ENCODE data around the gene SYCE3.
"Not testable (repeated sequence)": the region's sequence is repeated elsewhere in the genome, so short reads cannot be mapped to it uniquely, and the experiment has no call there.

Gene SYCE3

DNA sequence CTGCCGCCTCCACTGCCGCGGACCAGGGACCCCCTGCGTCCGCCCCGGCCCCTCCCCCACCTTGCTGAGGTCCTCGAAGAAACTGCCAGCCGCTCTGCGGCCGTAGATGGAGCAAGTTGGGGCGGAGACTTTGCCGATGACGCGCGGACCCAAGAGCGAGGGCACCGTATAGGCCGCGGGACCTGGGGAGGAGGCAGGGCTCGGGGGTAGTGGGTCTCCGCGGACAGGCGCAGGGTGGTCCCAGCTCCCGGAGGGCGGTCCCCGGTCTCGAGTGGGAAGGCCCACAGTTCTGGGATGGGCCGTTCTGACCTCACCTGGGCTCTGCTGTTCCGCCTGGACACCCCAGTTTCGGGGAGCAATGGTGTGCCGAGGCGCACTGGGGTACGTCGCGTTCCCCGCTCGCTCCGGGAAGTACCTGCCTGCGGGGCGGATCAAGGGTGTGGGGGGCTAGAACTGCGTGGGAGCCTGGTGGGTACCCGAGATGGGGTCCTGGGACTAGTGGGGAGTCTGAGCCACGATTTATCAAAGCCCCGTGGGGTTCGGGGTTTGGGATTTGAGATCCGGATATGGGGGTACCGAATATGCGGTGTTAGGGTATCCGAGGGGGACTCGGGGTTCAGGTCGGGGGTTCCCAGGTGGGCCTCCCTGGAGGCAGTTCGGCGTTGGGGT is 31.7 kb downstream of the SYCE3 start:
- peak; percentile 39 for DNase-seq (ENCODE audit: low spot score)

DNA sequence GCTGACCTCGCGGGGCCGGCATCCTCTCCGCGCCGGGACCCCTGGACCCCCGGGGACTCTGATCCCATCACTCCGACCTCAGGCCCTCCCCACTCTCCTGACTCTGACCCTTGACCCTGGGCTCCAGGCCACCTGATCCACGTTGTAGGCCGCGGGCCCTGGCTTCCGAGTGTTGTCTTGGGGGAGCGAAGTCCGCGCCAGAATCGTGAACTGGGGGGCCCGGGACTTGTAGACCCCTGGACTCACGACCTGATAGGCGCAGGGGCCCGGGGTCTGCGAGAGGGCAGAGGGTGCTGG is 32.2 kb downstream of the SYCE3 start:
- no peak for DNase-seq (ENCODE audit: low spot score)

DNA sequence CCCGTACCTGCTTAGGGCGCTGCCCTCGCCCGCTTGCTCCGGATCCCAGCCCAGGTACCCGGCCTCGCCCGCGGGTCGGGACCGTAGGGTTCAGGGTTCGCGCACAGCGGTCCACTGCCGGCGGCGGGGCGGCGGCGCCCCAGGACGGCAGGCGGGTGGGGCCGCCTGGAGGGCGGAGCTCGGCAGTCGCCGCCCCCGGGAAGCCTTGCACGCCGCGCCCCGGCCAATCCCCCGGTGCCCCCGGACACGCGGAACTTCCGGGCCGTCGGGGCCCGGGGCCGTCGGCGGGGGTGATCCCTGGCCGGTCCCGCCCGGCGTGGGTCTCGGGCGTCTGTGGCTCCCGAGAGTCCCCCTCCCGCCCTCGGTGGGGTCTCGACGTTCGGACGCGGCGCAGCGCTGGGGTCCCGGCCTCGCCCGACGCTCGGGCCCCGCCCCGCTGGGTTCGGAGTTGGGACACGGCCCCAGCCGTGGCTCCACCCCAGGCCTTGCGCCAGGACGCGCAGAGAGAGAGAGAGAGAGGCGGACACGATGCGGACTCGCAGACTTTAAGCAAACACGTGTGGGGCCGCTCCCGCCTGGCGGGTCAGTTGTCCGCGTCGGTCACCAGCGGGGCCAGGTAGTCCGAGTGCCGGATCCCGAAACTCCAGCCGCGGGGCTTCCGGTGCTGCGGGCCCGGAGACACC is 32.7 kb downstream of the SYCE3 start, which contains the start of gene TYMP:
Gene TYMP (minus strand): TSS at position 116 of the 683 bp plus-strand sequence. CDS start 303 bp downstream, outside the sequence.
- no peak for DNase-seq (ENCODE audit: low spot score)

DNA sequence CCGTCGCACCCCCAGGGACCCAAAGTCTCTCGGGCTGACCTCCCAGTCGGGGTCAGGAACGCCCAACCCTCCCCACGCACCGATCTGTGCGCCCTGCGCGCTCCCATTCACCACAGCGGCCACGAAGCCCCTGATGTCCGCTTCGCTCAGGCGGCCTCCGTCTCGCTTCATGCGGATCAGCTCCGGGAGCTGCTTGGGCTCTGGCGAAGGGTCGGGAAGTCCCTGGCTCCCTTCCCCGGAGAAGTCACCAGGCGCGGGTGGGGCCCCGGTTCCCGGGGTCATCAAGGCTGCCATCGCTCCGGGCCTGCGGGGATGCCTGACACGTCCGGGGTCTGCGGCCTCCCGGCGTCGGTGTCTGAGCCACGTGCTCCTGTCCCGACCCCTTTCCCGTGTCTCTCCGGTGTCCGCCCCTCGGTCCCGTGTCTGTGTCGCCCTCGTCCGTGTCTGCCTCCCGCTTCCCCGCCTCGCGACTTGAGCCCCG is 33.3 kb downstream of the SYCE3 start:
- DNase-seq (ENCODE audit: low spot score): no peak

DNA sequence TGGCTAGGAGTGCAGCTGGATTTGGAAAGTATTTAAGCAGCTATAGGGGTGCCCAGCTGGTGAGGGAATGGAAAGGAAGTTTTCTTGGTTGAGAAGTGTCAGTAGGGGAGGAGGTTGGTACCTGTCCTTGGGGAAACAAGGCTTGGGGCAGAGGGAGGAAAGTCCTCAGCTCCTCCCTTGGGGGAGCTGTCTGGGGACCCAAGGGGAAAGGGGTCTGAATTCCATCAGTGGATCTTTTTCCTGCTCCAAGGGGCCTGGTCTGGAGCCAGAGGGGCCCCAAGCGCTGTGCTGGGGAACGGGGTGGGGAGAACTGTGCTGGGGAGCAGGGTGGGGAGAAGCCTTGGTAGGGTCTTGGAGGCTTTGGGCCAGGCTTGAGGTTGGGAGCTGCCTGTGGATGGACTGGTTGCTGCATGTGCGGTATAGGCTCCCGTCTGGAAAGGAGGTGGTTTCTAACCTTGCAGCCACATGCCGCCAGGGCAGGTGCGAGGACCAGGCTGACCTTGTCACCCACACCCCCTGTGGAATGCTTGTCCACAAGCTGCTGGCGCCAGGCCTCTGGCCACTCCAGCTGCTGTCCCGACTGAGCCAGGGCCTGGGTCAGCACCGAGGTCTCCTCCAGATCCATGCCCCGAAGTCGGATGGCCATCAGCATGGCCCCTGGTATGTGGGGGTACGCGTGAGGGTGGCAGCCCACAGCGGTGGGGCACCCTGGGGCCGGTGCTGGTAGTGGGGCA is 33.9 kb downstream of the SYCE3 start:
- no peak for DNase-seq (ENCODE audit: low spot score)

DNA sequence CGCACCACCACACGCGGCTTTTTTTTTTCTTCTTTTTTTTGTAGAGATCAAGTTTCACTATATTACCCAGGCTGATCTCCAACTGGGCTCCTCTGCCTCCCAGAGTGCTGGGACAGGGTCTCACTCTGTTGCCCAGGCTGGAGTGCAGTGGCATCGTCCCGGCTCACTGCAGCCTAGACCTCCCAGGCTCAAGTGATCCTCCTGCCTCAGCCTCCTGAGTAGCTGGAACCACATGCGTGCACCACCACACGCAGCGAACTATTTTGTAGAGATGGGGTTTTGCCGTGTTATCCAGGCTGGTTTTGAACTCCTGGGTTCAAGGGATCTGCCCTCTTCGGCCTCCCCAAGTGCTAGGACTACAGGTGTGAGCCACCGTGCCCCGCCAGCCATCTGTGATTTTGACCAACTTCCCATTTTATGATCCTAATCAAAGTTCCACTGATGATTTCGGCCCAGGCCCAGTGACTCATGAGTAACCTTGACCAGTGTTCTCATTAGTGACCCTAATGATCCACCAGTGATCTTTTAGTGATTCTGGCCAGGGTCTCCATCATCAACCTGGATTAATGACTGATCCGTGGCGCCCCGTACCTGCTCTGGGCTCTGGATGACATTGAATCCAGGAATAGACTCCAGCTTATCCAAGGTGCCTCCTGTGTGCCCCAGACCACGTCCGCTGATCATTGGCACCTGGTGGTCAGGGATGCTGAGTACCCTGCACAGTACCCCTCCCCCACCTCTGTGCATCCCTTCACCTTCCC is 34.6 kb downstream of the SYCE3 start:
- DNase-seq (ENCODE audit: low spot score): no peak

DNA sequence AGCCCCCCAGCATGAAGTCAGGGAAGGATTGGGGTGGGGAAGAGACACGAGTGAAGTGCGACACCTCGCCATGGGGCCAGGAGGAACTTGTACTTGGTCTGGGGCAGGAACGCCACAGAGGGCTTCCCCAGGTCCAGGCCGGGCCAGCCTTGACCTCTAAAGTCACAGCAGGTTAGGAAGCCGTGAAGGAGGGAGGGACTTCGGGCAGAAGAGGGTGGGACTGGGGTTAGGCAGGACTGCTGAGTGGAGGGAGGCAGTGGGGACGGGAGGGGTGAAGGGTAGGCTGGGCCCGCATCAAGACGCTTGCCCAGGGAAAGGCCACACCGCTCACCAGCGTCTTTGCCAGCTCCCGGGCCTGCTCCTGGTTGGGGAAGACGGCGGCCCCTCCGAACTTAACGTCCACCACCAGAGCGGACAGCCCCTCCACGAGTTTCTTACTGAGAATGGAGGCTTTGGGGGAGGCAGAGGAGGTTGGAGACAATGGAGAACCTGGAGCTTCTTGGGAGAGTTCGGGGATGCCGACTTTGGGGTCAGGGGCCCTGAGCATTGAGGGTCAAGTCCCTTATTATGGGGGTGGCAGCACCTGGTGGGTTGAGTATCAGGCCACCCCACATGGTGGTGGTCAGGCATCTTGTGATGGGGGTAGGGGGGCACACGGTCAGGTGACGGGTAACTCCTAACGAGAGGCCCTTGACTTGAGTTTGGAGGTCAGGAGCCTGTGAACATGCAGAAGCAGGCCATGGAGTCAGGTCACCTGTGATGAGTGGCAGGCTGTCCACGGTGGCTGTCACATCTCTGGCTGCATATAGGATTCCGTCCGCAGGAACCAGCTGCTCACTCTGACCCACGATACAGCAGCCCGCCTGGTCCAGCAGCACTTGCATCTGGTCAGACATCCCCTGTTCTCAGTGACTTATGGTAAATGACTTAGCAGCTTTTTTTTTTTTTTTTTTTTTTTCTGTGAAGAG is 35.6 kb downstream of the SYCE3 start:
- DNase-seq (ENCODE audit: low spot score): peak; percentile 43

DNA sequence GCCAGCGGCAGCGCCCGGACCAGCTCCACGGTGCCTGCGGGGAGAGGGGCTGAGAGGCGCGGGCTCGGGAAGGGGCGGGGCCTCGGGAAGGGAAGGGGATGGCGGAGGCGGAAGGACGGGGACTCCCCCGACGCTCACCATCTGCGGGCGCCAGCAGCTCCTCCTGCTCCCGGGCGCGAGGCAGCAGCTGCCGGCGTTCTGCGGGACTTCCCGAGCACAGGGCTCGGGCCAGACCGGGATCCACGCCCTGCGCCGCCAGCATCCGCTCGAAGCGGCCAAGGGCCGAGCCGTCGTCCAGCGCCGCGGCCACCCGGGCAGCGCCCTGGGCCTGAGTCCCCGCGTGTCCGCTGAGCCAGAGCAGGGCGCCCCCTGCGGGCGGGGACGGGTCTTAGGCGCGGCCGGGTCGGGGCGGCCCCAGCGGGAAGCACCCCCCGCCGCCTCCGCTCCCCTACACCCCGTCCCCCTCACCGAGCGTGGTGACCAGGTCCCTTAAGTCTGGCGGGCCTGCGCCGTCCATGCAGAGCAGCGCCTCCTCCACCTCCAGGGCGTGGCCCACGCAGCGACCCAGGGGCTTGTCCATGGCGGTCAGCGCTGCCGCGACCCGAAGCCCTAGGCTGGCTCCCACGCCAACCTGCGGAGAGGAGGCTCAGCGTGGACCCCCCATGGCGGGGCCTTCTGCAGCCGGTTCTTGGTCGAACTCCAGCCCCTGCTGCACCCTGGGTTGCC is 36.4 kb downstream of the SYCE3 start:
- peak; percentile 51 for DNase-seq (ENCODE audit: low spot score)

DNA sequence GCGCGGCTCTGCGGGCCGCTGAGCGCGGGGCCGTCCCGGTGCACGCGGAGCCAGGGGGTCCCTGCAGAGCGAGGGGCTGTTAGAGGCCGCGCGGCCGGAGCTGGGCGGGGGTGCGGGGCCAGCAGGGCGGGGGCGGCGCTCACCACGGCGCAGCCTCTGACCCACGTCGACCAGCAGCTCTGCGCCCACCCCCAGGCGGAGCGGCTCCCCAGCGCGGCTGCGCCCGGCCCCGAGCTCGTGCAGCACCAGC is 36.9 kb downstream of the SYCE3 start:
- DNase-seq (ENCODE audit: low spot score): no peak

DNA sequence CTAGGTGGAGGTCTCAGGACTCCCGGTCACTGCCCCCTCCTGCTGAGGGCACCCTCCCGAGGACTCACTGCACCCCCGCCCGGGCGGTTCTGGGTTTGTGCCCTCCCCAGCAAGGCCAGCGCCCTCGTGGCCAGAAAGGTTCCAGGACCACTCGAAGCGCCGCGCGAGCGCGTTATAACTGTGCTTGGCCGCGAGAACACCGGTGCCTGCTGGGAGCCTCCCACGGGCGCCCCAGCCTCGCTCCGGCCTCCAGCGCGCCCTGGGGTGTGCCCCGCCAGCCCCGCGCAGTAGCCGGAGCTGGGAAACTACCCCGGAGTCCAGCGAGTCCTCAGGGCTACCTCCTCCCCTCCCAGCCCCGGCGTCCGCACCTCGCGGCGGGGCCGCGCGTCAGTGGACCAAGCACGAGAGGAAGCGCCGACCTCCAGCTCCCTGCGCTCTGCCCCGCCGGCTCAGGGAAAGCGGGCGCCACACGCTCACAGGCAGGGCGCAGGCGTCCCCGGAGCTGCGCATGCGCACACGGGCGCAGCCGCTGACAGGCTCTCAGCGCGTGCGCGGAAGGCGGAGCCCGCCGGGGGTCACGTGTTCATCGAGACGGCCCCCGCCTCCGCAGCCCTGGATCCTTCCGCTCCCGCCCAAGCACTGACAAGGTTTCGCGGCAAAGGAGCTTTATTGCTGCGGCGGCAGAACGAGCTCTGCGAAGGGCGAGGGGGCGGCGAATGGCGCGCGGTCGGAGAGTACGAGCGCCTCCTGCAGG is 37.4 kb downstream of the SYCE3 start, which contains the start of gene SCO2:
Gene SCO2 (minus strand): TSS at position 495 of the 754 bp plus-strand sequence. CDS start 1,187 bp downstream, outside the sequence.
- peak; percentile 93 for DNase-seq (ENCODE audit: low spot score)

DNA sequence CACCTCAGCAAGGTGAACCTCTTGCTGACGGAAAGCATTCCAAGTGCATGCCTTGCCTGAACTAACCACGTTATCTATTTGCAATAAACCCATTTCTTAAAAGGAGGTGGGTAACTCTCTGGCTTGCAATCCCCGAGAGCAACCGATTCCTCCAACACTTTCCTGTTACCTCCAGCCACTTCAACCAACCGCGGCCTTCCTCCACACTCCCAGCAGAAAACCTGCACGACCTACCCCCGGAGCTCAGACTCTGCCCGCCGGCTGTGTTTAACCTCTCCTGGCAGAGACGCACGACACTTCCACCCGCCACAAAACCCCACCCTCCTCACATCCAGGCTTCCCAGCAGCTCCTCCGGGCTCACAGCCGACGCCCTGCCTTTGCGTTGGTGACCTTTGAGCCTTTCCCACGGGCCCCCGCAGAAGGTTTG is 38.0 kb downstream of the SYCE3 start:
- DNase-seq (ENCODE audit: low spot score): no peak

DNA sequence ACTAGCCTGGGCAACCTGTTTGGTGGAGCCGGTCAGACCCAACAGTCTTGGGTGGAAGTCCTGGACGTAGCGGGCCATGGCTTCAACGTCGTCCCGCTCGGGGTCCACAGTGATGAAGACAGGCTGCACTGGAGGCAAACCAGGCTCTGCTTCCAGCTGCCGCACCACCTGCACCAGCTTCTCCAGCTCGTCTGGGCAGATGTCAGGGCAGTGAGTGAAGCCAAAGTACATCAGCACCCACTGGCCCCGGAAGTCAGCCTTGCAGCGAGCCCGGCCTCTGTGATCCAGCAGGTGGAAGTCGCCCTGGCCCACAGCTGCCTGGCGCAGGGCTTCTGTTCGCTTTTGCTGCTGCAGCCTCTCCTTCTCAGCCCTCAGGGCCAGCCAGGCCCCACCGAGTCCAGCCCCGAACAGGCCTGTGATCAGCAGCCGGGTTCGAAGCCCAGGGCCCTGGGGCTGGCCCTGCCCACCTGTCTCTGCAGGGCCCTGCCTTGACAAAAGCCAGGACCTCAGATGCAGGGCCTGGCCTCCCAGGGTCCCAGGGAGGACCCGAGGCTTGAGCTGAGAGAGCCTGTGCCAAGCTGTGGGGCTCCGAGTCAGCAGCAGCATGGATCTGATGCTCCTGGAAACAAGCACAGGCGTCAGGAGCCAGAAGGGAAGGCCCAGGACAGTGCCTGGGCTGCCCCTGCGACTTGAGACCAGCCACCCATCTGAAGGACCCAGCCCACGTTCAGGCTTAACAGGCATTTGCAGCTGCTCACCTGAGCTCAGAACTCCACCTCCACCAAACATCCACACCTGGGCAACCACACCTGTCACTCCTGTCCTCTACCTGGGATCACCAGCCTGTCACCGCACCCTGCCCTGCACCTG is 38.7 kb downstream of the SYCE3 start:
- no peak for DNase-seq (ENCODE audit: low spot score)

DNA sequence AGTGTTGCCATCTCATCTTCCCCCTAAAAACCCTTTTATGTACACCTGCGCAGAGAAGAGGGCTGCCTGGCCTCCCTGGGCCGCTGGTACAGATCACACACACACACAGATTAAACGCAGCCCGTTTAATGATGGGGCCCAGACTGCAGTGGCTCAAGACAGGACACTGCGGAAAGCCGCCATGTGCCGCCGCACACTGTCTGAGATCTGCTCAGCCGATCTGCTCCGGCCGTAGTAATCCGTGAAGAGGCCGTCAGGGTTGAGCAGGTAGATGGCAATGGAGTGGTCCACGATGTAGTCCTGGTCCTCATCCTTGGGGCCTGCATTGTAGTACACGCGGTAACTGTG is 39.3 kb downstream of the SYCE3 start:
- no peak for DNase-seq (ENCODE audit: low spot score)

DNA sequence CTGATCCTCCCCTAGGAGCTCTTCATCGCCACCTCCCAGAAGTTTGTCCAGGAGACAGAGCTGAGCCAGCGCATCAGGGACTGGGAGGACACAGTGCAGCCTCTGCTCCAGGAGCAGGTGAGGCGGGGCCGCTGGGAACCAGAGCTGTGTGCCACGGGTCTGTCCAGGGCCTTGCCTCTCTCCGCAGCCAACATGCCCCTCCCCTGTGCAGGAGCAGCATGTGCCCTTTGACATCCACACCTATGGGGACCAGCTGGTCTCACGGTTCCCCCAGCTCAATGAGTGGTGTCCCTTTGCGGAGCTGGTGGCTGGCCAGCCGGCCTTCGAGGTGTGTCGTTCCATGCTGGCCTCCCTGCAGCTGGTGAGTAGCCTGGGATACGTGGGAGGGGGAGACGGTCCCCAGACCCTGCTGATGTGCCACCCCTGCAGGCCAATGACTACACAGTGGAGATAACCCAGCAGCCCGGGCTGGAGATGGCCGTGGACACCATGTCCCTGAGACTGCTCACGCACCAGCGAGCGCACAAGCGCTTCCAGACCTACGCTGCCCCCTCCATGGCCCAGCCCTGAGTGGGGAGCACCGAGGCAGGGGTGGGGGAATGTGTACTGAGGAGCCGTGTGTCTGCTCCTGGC is 39.8 kb downstream of the SYCE3 start:
- DNase-seq (ENCODE audit: low spot score): no peak

DNA sequence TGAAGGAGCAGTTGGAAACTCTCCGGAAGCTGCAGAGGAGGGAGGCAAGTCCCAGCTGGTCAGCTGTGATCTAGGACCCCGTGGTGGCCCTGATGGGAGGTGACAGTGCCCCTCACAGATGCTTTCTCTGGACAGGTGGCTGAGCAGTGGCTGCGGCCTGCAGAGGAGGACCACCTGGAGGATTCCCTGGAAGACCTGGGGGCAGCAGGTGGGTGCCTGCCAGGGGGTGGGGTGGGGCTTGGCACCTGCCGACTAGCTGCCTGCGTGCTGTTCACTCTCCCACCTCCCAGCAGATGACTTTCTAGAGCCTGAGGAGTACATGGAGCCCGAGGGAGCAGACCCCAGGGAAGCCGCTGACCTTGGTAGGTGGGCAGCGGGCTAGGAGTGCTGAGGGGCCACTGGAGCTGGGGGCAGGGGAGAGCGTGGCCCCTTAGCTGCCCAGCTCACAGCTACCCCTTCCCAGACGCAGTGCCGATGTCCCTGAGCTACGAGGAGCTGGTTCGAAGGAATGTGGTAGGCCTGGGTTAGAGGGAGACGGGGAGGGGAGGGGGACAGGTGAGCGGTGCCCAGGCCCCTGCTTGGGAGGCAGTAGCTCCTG is 40.4 kb downstream of the SYCE3 start:
- no peak for DNase-seq (ENCODE audit: low spot score)

DNA sequence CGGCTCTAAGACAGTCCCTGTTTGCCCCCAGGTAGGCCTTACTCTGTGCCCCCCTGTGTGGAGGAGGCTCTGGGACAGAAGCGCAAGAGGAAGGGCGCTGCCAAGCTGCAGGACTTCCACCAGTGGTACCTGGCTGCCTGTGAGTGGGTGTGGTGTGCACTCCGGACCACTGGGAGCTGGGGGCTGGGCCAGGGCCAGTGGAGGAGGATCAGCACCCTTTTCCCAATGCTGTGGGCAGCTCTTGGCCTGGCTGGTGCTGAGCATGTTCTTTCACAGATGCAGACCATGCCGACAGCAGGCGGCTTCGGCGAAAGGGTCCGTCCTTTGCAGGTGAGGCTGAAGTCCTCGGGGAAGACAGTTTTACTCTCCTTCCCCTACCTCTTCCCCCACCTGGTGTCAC is 41.0 kb downstream of the SYCE3 start:
- no peak for DNase-seq (ENCODE audit: low spot score)

DNA sequence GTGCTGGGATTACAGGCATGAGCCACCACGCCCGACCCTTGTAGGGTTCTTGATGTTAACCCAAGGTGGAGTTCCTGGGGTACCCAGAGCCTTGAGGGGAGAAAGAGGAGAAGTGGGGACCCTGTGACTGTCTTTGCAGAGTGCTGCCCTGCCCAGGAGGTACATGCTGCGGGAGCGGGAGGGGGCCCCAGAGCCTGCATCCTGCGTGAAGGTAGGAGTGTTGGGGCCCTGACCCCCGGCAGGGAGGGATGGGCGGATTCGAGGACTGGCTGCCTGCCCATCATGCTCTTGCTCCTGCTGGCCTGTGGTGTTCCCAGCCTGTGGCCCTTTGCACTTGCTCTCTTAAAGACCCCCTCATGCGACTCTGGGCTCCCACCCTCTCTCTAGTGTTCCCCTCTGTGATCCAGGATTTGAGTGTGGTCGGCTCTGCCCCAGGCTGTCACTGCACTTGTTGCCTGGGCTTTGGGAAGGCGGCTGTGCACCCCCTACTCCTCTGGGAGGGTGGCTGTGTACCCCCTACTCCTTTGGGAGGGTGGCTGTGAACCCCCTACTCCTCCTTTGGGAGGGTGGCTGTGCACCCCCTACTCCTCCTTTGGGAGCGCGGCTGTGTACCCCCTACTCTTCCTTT is 41.8 kb downstream of the SYCE3 start:
- no peak for DNase-seq (ENCODE audit: low spot score)

DNA sequence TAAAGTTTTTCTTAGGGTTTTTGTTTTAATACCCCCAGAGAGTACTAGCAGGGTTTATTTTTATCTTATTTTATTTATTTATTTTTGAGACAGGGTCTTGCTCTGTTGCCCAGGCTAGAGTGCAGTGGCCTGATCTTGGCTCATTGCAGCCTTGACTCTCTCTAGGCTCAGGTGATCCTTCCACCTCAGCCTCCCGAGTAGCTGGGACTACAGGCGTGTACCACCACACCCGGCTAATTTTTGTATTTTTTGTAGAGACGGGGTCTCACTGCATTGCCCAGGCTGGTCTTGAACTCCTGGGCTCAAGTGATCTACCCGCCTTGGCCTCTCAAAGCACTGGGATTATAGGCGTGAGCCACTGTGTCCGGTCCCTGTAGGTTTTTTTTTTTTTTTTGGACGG is 42.5 kb downstream of the SYCE3 start:
- DNase-seq (ENCODE audit: low spot score): not testable (repeated sequence)

All from pons (tissue), 1 donor.